NCI-H526 (cell line): ENCODE data around the gene RNPEPL1.

Source experiments
- DNase-seq, 2 experiments: peaks; one replicate each; lab custom pipeline; 2025; lab: John Stamatoyannopoulos, UW

The RNPEPL1 gene

DNA sequence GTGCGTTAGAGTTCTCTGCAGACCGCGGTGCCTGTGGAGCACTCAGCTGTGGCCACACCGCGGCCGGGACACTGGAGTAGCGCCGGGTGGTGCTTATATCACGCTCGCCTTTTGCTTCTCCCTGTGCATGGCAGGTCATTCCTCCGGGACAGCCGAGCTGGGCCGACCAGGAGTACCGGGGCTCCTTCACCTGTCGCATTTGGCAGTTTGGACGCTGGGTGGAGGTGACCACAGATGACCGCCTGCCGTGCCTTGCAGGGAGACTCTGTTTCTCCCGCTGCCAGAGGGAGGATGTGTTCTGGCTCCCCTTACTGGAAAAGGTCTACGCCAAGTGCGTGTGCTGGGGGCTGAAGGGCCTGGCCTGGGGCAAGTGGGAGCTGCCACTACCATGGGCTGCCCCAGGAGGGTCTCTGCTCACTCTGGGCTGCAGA, 22.4 kb downstream of the RNPEPL1 start:
- DNase-seq = no peak

DNA sequence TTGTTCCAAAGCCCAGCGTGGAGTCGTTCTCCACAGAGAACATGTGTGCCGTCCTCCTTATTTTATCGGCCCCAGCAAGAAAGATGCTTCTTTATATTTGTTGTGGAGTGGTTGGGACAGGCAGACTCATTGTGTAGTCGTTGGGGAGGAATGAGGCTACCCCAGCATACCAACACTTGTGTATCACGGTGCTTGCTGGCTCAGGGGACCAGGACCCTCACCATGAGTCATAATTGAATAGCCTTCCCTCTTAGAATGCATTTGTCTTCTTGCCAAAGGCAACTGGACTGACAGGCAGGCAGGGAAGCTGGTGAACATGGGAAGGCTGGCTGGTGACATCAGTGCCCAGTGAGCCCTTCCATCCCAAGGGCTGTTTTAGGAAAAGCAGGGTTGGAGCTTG, 22.9 kb downstream of the RNPEPL1 start:
- no peak for DNase-seq

DNA sequence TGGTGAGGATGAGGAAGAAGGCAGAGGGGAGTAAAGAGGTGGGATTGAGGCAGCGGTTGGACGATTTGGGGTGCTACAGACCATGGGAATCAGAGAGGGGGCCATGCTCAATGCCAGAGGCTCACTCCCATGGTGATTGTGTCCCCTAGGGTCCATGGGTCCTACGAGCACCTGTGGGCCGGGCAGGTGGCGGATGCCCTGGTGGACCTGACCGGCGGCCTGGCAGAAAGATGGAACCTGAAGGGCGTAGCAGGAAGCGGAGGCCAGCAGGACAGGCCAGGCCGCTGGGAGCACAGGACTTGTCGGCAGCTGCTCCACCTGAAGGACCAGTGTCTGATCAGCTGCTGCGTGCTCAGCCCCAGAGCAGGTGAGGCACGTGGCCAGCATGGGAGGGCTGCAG, 23.5 kb downstream of the RNPEPL1 start:
- DNase-seq = no peak

DNA sequence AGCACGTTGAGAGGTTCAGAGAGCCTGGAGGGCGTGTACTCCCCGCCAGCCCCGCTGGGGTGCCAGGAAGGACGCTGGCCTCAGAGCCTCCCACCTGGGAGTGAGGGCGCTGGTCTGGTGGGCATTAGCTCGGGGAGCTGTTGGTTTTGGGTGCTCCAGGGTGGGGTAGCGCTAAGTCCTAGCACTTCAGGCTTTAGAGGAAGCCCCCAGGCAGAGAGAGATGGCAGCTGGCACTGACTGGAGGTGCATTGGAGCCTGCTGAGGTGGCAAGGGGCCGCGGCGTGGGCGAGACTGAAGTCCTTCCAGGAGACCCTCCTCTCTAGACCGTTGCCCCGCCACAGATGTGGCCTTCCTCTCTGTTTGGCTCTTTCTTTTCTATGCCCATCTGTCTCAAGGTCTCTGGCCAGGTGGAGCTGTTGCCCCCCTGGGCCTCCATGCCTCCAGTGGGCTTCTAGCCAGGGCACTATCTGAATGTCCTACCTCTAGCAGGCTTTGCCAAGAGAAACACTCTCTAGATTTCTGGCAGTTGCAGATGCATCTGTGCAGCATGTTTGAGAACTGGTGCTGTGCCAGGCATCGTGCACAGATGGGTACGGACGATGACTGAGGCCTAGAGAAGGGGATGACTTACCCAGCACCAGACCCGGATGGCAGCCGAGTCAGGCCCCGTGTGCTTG, 24.9 kb downstream of the RNPEPL1 start:
- no peak for DNase-seq

DNA sequence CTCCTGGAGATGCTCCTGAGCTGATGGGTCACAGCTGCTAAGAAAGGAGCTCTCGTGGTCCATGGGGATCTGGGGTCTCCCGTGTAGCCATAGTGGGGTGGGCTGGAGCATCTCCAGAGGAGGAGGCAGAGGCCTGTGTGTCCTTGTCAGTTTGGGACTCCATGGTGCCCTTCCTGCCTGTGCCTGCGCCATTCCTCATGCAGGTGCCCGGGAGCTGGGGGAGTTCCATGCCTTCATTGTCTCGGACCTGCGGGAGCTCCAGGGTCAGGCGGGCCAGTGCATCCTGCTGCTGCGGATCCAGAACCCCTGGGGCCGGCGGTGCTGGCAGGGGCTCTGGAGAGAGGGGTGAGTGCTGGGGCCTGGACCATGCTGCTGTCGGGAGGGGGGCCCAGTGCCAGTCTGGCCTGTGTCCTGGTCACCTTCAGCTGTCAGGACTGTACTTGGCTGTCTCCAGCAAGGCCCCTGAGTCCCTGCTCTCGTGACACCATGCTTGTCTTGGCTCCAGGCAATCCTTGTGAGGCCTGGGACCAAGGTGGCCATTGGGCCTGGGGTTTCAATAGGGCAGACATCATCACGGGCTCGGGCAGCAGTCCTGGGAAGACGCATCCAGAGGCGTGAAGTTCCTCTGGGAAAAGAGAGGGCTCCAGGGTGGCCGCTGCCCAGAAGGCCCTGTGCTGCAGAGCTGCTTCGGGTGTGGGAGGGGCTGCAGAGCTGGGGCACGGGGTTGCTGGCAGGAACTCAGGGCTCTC, 25.6 kb downstream of the RNPEPL1 start:
- DNase-seq = no peak

DNA sequence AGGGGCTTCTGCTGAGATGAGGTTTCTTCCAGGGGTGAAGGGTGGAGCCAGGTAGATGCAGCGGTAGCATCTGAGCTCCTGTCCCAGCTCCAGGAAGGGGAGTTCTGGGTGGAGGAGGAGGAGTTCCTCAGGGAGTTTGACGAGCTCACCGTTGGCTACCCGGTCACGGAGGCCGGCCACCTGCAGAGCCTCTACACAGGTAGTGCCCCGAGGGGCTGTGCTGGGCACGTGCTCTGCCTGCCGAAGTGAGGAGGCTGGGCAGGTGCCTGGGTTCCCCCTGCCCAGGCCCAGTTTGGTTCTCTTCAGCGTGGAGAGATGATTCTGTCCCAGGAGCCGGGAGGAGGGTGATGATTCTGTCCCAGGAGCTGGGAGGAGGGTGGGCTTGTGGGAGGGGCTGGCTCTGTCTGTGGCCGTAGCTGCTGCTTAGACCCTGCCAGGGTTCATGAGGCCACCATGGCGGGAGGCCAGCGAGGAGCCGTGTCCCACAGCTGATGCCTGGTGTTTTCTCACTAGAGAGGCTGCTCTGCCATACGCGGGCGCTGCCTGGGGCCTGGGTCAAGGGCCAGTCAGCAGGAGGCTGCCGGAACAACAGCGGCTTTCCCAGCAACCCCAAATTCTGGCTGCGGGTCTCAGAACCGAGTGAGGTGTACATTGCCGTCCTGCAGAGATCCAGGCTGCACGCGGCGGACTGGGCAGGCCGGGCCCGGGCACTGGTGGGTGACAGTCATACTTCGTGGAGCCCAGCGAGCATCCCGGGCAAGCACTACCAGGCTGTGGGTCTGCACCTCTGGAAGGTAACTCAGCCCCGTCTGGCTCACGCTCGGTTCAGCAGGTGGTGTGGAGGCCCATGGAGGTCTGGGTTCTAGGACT, 26.5 kb downstream of the RNPEPL1 start:
- no peak for DNase-seq

DNA sequence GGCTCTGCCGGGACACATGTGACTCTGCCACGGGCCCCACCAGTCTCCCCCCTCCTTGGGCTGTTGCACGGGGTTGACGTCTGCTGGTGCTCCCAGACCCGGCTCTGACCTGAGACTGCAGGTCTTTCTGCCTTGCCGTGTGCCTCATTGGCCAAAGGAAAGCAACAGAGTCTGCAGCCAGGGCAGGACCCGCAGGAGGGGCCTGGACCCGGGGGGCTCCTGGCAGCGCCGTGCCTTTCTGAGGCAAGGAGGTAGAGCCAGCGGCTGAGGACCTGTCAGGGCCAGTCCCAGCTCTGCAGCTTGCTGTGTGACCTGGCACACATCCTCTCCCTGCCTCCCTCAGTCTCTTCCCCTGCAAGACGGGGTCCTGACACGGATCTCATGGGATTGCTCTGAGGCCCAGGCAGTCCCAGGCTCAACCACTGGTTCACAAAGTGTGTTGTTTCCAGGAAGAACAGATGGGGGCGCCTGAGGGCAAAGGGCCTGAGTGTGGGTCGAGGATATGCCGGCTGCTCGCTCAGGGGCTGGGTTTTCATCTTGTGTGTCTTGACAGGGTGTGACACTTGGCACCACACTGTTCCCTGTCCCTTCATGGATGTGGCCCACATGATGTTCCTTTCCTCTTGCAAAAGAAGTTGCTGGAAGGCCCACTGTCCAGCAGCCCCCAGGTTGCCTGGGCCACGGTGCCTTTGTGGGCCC, 27.2 kb downstream of the RNPEPL1 start:
- DNase-seq = peak; percentile 24 to 51

DNA sequence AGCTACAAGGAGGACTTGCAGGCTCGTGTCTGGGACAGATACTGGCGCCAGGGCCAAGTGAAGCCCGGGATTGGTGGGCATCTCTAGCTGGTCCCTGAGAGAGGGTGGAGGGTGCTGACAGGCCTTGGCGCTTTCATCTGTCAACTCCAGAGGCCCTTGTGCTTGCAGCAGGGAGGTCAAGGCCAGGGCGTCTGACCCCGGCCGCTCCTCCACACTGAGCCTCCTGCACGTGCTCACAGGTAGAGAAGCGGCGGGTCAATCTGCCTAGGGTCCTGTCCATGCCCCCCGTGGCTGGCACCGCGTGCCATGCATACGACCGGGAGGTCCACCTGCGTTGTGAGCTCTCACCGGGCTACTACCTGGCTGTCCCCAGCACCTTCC, 27.8 kb downstream of the RNPEPL1 start:
- DNase-seq = no peak

DNA sequence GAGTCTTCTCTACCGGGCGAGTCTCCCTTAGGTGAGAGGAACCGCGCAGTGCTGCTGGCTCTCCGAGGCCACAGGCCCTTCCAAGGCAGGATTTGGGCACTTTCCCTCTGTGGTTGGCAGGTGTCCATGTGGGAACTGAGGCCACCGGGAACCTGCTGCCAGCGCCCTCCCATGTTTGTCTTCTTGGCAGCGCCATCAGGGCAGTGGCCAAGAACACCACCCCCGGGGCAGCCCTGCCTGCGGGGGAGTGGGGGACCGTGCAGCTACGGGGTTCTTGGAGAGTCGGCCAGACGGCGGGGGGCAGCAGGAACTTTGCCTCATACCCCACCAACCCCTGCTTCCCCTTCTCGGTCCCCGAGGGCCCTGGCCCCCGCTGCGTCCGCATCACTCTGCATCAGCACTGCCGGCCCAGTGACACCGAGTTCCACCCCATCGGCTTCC, 28.2 kb downstream of the RNPEPL1 start:
- DNase-seq = no peak

DNA sequence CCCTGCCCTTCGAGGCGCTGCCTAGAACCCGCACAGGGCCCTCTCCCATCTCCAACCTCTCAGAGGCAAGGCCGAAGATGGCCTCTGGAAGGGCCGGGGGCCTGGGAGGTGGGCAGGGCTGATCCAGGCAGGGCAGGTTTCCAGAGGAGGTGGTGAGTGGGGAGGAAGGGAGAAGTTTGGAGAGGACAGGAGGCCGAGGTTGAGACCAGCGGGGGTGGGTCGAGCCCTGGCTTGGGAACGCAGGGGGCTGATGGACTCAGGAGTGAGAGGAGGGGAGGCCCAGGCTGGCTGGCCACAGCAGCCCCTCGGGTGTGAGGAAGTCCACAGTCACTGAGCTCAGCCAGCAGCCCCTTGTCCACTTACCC, 28.8 kb downstream of the RNPEPL1 start:
- no peak for DNase-seq

DNA sequence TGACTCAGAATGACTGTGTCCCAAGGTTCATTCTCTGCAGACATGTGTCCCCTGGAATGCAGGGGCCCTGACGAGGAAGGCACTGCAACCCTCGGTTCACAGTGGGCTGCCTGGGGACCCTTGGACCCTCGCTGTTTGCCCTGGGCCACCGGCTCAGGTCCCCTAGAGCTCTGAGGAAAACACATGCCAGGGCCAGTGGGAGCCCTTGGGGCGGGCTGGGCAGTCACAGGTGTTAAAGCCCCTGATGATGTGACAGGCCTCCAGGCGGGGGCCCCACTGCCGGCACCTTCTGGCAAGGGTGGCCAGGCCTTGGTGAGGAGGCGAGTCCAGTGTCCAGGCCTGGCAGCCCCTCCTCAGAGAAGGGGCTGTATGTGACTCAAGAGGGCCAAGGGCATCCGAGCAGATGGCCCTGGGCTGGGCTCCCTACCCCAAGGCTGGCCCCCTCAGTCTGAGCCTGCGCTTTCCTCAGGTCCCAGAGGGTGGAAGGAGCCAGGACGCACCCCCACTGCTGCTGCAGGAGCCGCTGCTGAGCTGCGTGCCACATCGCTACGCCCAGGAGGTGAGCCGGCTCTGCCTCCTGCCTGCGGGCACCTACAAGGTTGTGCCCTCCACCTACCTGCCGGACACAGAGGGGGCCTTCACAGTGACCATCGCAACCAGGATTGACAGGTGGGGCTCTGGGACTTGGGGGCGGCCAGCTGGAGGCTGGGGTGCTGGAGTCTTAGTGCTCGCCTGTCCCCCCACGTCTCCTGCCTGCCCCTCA, 29.3 kb downstream of the RNPEPL1 start:
- DNase-seq = no peak

DNA sequence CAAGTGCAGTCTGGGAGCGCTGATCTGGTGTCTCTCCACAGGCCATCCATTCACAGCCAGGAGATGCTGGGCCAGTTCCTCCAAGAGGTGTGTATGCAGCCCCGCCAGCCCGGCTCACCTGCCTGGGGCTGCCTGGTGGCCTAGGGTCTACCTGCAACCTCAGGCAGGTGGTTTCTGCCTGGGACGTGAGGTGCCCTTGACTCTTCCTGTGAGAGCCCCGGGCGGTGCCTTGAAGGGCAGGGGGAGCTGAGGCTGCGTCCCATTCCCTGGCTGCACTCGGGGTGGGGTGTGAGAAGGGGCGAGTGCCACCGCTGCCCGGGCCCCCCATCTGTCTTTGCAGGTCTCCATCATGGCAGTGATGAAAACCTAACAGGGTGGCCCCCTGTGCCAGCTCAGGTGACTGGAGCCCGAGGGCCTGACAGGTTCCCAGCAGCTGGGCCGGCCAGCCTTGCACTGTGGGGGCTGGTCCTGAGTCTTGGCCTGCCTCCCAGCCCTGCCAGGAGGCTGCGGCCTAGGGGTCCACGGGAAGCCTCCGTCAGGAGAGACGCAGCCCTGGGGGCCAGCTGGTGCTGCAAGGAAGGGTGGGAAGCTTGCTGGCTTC, 30.1 kb downstream of the RNPEPL1 start:
- DNase-seq = no peak

DNA sequence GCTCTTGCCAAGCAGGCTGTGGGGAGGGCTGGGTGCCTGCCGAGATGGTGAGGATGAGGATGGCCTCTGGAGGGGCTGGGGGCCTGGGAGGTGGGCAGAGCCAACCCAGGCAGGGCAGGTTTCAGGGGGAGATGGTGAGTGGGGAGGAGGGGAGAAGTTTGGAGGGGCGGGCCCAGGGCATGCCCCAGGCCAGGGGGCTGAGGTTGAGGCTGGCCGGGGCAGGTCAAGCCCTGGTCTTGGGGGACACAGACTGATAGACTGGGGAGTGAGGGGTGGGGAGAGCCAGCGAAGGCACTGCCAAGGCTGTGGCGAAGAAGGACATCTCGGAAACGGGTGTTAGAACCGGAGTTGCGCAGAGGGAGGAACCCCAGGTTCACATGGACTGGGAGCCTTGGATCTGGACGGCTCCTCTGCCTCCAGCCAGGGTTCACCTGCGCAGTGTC, 30.9 kb downstream of the RNPEPL1 start:
- no peak for DNase-seq

DNA sequence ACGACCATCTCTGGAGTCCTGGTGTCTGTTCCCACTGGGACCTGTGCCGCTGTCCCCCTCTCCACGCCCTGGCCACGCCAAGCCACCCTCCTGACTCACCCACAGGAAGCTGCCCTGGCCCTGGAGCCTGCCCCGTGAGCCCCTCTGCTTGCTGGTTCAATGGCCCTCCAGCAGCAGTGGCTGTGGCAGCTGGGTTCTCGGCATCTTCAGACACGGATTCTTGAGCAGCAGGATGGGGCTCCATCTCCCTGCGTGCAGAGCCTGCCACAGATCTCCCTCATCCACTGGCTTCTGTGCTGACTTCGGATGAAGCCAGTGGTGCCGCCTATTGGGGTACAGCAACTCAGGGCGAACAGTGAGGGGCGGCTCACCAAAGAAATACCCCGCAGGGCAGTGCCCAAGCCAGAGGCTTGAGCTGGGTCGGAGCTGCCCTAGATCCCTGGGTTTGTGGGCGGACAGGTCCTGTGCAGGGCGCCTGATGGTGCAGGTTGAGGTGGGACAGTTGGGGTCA, 32.2 kb downstream of the RNPEPL1 start:
- no peak for DNase-seq

DNA sequence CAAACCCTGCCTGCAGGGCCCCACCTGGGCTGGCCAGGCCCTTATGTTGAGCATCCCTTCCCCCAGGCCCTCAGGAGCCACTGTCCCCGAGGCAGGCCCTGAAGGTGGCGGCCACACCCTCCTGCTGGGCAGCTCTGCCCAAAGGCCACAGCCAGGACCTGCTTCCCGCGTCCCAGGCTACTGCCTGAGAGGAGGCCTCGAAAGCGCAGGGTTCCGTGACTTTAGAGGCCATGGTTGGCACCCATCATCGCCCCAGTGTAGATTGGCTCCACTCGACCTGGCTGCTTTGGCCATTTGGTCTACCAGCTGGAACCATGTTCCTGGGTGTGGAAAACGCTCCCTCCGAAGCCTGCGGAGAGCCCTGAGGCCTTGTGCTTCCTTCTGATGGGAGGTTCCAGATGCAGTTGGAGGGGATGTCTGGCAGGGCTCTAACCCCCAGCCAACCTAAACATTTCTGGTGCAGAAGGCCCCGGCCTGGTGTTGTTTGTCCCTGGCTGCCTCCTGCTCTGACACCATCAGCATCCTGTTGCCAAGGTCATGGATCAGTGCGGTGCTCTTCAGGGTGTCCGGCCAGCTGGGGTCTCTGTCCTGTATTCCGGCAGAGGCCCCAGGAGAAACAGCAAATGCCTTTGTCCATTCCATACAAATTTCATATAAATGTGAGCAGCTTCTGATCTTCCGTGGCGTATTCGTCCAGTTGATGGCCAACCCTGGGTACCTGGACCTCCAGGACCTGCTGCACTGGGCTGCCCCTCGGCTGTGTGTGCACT, 33.0 kb downstream of the RNPEPL1 start:
- no peak for DNase-seq

DNA sequence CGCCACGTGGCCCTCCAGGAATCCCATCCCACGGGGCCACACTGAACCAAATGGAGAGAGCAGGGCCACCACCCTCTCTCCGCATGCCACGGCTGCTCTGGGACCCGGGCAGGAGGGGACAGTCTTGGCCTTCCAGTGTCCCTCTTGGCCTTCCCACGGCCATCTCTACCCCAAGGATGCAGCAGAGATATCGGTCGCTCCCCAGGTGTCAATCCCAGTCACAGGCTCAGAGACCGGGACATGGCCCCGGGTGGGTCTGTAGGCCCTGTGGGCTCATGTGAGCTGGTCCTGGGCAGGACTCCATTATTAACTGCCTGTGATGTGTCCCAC, 33.5 kb downstream of the RNPEPL1 start:
- no peak for DNase-seq

DNA sequence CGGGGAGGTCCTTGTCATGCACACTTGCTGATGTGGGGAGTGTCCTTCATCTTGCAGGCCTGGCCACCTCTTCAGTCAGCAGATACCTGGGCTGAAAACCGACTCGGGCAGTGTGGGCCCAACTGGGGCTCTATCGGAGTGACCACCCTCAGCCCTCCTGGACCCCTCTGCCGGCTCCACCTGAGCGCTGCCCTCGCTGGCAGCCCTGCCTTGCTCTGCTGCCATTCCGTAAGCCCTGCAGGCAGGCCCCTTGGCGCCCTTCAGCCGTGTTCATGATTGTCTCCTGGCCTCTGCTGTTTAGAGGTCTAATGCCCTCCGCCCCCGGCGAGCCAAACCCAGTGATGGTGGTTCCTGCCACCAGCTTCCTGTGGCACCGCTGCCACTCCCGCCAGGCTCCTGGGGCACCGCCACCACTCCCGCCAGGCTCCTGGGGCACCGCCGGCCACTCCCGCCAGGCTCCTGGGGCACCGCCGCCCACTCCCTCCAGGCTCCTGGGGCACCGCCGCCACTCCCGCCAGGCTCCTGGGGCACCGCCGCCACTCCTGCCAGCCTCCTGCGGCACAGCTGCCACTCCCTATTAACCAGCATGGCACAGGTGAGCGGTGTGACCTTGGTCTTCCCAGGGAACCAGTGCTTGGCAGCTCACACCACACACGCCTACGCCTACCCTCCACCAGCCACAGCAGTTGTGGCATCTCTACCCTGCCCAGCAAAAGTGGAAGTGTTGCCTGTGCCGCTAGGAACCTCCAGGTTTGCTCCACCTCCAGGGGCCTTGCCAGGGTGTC, 34.2 kb downstream of the RNPEPL1 start:
- DNase-seq = no peak

DNA sequence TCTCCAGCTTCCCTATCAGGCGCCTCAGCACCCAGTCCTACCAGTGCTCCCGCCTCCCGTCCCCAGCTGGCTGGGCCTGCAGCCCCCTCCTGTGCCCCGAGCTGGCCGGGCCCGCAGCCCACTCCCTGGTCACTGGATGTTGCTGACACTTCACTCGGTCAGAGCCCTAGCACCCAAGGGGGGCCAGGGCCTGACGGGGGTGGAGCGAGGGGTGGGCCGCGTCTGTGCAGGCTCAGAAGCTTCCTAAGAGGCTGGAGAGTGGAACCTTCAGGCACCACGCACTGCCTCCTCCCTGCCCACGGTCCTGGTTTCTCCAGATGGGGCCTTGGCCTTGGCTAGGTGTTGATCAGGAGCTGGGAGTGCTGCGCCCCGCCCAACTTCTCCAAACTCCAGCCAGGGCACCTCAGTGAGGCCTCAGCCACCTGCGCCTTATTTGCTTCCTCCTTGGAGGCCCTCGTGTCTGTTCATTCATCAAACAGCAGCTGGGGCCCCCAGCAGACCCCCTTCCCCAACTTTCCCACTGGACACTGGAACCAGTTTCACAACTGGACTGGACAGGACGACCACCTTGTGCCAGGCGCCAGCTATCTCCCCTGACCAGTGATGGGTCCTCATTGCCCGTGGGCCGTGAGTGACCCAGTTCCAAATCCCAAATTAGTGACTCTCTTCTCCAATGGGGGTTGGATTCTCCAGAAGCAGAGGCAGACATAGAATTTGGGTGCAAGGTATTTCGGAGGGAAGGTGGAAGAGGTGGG, 35.0 kb downstream of the RNPEPL1 start:
- no peak for DNase-seq

DNA sequence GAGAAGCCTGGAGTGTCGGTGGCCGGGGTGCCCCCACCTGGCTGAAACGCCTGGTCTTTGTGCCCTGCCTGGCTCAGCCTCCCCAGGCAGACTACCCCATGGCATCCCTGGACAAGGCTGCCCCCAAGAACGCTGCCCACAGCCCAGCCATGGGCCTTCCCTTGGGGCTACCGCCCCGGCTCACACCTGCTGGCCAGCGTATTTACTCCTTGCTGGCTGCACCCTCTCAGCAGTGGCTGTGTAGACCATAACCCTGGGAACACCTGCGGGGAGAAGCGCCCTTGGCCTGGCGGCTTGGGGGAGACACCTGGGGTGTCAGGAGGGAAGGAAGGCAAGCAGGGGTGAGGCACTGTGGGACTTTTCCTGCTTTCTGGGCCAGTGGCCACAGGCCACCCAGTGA, 35.6 kb downstream of the RNPEPL1 start:
- DNase-seq = no peak
